Stimulated activated CD4-positive, alpha-beta T cell treated with anti-CD3 and anti-CD28 coated beads, Interleukin-15, amount 100 ng/mL, for 48 hours (primary cell): Measurements from ENCODE around the gene NKX3-2.

Experiments used
- DNase-seq, 2 donors: peaks; one replicate each; pipeline ENCODE4 v3.0.0-alpha.2; 2020; ENCODE audit warnings: low read depth in 2 of 2

NKX3-2 gene

DNA sequence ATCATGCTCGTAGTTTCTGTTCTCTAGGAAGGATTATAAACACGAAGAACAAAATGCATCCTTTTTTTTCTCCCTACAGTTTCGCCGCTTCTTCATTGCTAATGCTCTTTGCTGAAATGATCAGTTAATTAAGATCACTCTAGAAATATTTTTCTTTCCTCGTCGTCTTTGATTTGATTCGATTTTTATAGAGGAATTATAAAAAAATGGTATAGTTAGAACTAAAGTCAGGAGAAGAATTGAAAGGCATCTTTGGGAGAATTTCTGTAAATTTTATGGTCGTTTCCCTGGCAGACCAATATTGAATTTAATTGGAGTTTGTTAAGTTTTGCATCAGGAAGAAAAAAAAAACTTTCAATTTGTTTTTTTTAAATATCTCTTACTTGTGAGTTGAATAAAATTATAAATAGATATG lies 1.1 kb upstream of the NKX3-2 start:
- DNase-seq, result no peak

DNA sequence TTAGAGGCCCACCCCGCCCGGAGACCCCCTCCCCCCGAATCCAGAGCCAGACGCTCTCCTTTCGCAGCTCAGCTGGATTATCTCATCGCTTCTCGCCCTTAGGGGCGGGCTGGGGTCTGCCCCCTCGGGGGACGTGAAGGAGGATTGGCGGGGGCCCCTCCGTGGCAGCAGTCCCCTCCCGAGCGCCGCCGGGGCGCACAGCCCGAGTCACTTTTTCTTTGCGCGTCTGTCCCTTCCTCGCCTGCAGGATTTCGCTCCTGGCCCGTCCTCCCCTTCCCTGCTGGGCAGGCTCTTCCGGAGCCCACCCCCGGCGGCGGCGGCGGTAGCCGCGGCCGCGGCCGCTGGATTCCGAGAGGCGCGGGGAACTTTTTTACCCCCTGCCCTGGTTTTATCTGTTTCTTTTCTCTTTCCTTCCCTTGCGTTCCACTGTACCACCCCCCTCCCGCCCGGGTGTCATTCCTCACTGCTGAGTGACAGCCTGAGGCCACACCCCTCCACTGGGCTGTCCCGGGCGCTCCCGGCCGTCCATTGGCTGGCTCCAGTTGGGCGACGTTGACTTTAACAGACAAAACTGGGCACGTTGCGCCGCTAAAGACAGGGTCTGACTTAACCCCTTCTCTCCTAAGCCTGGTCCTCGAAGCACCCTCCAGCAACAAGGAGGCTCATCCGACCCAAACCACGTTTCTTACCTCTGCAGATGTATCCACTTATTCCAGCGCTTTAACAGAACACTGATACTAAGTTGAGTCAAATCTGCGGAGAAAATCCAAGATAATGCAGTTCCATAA lies 492 bp upstream of the NKX3-2 start:
- peak; percentile 30 to 41 for DNase-seq

DNA sequence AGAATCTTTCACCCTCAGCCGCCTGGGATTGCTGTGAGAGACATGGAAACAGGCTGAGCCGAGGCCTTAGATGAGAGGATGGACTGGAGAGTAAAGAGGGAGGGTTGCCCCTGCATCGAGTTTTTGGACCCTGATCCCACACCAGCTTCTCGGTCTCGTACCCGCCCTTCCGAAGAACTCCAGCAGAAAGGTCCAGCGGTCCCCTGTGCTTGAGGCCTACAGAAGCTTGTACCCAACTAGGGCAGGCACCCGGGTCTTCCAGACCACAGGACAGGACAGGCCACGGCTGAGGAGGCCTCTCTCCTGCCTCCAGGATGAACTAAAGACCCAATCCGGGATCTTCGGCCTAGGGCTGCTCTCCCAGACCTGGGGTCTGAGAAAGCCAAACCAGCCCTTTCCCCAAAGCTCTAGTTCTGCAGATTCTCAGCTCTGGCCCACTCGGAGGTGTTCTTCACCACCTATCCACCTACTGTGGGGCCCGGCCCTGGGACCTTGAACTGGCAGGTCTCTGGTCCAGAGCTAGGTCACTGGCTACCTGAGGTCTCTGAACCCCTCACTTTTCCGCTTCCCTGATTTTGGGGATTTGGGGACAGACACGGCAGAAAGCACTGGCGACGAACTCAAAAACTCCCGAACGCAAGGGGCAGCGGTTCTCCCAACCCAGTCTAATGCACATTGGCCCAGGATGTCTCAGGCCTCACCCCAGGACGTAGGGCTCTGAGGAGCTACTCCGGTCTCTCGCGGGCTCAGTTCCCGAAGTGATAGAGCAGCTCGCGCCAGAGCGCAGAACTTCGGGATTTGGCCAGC lies 1.1 kb downstream of the NKX3-2 start:
- DNase-seq, result no peak

DNA sequence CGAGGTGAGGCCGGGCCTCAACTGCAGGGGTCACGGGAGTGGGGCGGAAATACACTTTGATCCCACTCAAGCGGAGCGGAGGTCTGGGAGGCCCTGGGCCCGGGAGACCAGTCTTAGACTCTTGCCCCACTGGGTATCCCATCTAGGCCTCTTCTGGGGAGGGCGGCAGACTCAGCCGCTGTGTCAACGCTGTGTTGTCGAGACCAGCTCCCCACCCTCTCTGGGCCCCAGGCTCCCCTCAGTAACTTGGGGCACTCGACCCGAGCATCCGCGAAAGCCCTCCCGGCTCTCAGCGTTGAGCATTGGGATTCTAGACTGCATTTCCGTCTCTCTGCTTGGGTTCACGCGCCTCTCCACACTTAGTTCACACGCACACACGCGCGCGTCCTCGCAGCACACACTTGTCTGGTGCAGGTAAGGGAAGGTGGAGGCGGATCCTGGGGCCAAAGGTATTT lies 1.7 kb downstream of the NKX3-2 start:
- DNase-seq, result no peak

DNA sequence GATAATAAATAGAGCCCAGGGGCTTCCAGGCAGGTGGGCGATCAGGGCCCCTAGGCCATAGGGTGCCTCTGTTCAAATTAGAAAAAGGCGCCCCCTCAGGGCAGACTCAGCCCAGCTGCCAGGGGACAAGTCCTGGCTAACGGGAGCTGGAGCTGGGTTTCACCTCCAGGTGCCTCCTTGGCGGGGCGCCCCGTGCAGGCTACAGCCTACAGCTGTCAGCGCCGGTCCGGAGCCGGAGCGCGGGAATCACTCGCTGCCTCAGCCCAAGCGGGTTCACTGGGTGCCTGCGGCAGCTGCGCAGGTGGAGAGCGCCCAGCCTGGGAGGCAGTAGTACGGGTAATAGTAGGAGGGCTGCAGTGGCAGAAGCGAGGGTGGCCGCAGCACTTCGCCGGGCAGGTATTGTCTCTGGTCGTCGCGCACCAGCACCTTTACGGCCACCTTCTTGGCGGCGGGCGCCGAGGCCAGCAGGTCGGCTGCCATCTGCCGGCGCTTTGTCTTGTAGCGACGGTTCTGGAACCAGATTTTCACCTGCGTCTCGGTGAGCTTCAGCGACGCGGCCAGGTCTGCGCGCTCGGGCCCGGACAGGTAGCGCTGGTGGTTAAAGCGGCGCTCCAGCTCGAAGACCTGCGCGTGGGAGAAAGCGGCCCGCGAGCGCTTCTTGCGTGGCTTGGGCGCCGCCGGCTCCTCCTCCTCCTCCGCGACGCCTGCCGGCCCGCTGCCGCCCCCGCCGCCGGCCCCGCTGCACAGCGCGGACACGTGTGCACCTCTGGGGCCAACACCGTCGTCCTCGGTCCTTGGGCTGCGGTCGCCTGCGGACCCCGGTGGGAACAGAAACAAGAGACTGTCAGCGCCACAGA lies 2.4 kb downstream of the NKX3-2 start:
- DNase-seq, result no peak

DNA sequence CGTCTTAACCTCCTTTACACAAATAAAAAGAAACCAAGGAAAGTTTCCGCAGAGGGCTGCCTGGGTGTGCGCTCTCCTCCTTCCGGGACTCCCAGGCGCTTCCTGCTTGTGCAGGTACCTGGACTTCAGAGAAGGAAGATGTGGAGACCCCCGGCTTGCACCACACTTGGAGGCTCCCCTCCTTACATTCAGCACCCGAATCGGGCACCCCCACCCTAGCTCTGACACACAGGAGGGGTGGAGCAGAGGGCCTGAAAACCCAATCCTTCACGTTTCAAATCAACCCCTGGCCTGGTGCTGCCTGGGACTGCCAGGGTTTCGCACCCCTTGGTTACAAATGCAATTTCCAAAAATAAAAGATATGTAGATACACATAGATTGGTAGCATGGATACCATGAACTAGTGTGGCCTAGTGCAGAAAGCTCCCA lies 3.1 kb downstream of the NKX3-2 start:
- DNase-seq, result no peak

DNA sequence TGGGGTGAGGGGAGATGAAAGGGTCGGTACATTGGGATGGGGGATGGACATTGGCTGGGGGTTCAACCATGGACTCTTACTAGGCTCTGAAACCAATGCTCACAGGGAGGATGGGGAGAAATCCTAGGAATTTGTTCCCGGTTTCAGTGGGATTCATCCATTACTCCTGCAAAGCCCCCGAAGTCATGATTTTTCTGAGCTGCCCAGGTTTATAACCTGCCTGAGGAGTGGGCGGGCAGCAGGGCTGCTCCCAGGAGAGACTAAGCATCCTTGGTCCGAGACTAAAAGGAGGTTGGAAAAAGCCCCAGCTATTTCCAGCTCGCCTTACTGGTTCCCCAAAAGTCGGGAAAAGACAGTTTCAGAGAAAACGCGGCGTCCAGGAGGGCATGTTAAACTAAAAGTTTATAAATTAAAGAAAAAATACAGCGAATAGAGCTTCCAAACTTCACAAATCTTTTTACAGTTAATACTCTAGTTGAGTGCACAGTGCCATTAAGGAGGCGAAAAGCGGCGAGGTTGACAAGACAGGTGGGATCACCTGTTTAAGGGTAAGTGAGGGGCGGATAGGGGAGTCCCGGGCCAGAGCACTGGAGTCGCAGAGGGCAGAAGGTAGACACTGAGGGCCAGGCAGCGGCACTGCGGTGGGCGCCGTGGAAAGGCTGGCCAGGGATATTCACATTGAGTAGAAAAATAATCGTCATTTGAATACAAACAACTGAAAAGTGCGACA lies 3.7 kb downstream of the NKX3-2 start:
- DNase-seq, result no peak

DNA sequence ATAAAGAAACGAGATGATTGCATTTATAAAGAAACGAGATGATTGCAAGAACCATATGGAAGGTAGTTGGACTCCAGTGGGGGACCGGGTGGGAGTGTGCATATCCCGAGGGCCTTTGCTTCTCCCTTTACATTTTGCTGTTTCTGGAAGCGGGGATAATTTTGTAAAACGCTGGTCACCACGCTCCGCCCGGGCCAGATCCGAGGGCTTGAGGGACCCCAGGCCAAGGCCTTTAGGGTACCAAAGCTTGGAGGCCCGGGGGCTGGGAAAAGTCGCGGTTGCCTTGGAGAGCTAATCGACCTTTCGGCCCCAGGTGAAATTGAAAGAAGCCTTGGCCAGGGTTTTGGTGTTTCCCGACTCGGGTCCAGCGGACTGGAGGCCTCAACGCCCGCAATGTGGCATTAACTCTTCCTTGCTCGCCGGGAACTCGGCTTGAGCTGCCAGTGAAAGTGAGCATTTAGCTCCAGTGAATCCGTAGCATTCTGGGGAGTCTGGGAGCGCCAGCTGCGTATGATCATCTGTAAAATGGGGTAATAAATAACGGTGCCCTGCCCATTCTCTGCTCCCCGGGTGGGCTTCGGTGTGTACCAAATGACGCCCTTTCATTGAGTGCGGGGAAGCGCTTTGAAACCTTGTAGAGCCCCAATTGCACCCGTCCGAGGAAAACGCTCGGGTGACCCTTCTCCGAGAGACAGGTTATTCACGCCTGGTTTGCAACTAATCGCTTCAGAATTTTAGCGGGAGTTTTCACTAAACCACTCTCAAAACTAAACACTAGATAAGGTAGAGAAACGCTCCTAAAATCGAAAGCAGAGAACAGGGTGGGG lies 4.5 kb downstream of the NKX3-2 start:
- no peak for DNase-seq

DNA sequence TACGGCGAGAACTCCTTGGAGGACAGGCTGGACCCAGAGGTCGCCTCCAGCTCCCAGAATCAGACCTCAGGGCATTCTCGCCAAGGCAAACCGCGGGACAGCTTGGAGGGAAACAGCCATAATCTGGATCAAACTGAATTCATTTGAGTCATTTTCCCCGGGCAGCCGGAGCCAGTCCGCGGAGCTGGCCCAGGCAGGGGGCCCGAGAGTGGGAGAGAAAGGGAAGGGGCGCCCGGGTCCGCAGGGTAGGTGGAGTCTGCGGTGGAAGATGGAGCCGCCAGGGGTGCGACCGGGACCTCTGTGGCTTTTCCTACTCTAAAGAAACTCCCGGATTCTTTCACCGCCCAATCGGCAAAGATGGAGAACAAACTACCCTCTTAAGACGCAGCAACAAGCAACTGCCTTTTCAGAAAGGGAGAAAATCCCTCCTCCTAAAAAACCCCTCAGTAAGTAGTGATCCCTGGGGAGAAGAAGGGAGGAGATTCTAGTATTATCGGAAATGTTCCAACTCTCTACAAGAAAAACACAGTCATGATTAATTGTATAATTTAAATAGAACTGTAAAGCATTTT lies 5.2 kb downstream of the NKX3-2 start:
- DNase-seq, result no peak

DNA sequence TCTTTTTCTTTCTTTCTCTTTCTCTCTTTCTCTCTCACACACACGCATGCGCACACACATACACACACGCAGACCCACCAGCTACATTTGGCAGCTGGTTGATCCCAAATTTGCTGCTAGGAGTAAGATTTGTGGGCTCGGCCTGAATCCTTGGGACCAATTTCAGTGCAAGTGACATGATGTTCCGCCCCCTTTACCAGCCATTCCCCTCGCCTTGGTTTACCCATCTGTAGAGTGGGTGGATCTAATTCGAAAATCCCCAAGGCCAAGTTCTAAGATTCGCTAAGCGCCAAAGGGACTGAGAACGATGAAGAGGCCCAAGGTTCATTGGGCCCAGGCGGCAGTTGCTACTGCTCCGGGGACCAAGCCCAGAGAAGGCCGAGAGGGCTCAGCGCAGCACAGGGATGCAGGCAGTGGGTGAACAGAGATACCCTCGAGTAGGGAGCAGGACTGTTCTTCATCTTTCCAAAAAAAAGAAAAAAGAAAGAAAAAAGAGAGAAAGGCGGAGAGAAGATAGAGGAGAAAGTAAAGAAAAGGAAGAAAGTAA lies 5.8 kb downstream of the NKX3-2 start:
- no peak for DNase-seq

DNA sequence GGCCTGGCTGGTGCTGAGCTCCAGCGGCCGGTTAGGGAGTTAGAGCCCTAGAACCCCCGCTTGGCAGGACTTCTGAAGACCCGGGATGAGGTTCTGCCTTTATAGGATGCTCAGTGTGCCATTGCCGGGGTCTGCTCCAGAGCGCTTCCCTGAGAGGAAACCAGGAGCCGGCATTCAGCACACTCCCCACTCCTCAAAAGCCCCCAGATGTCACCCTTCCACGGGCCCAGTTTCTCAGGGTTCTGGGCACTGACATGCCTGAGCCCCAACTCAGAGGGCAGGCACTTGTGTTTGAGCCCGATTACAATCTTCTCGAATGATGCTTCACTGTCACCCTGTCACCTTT lies 6.5 kb downstream of the NKX3-2 start:
- no peak for DNase-seq

DNA sequence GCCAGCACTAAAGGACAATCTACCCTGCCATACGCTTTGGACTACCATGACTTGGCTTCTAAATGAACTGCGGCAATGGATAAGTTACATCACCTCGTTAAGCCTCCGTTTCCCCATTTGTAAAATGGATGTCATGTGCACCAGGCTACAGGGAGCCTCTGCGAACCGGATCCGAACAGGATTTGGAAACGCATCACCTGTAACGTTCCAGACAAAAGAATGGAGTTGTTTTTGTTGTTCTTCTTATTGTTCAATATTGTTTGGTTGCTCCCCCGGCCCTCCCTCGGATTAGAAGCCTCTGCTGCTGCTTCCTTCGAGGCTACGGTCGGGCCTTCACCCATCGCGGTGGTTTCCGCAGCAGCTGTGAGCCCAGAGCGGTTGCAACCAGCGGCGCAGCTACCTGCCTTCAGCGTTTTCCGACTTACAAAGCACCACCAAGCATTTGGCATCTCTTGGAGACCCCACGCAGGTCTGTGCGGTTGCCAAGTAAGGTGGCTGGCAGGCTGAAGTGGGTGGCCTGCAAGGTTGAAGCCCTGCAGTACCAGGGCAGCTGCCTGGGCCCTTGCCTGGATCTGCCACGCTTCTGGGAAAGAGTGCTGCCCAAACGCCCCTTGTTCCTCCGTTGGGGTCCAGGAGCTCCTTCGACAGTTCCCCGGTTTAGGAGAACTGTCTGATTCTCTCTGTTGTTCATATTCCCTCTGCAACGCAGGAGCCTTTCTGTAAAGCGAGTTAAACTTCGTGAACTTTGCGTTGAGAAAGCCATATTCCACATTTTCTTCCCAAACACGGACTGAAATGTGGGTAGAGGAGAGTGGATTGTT lies 7.1 kb downstream of the NKX3-2 start:
- DNase-seq, result no peak

DNA sequence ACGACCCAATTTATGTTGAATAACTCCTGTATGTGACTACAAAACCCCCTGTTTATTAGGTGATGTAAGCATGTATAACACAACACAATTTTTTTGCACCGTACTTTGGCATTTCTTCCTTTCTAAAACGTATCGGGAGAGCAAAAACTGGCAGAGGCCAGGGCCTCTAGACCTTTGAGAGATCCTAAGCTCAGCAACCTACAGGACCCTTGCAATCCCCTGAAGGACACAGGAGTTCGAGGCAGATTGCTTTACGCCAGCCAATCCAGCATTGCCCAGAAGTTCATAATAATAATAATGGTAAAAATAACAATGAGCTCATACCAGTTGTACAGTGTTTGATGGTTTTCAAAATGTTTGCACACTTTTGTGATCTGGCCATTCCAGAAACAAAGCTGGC lies 7.7 kb downstream of the NKX3-2 start:
- DNase-seq, result no peak

DNA sequence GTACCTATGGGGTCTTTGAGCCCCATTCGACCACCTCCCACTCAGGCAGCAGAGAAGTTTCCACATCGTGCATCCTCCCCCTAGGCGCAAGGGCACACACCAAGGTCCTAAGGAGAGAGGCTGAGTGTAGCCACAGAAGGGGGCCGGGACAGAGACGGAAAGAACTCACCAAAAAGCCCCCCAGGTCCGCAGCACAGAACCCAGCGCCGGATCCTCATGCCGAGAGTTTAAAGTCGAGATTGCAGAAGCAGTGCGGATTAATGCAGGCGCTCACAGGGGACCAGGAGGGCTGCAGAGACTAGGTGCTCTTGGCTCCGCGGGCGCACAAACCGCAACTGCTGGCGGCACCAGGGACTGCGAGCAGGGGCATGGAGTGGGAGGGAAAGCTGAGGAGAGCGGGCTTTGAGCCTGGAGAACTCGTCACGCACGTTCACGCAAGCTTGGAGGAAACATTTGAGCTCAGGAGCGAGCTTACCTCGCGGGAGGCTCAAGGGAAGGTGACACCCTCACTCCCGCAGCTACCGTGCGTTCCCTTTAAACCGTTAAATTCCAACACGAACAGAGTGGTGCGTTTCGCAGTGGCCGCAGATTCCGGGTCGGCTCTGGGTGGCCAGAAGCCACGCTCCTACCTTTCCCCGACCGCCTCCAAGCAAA lies 8.5 kb downstream of the NKX3-2 start:
- no peak for DNase-seq

DNA sequence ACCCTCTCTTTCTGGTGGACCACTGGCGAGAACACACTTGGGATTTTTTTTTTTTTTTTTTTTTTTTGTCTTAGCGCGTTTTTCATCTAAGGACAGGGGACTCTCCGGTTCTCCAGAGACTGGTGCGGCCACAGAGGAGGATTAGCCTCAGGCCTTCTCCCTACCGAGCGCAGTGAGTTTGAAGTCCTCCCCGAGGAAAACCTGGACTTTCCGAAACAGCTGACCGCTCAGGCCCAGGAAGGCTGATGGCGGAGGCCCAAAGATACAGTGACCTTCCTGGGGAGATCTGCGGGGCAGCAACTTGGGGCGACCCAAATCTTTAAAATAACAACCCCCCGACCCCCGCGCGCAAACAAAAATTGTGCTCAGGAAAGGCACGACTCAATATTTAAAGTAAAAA lies 9.2 kb downstream of the NKX3-2 start:
- no peak for DNase-seq

DNA sequence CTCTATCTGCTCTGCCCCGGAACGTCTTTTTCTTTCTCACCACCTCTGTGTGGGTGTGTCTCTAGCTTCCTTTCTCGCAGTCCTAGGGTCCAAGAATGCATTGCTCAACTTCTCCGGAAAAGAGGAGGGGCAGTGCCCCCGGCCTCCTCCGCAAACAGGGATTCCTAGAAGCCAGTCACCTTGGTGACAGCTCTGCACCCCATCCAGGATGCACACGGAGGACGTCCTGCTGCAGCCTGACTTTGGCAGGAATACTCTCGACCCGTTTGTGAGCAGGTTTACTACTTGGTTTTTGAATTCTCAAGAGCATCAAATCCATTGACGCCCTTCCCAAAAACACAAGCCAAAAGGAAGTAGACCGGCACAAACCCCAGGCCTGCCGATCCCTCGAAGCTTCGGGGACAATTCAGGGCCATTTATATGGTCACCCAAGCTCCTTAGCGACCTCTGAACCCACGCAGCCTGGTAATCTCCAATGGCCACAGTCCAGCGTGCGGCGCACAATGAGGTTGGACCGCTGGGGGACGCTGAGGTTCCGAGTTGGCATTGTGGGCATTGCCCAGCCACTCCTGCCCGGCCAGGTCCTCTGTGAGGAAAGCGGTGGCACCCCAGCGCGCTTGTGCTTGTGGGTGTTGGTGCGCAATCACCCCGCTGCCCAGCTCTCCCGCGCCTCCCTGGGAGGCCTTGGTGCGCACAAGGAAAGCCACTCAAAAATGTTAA lies 9.8 kb downstream of the NKX3-2 start:
- no peak for DNase-seq

DNA sequence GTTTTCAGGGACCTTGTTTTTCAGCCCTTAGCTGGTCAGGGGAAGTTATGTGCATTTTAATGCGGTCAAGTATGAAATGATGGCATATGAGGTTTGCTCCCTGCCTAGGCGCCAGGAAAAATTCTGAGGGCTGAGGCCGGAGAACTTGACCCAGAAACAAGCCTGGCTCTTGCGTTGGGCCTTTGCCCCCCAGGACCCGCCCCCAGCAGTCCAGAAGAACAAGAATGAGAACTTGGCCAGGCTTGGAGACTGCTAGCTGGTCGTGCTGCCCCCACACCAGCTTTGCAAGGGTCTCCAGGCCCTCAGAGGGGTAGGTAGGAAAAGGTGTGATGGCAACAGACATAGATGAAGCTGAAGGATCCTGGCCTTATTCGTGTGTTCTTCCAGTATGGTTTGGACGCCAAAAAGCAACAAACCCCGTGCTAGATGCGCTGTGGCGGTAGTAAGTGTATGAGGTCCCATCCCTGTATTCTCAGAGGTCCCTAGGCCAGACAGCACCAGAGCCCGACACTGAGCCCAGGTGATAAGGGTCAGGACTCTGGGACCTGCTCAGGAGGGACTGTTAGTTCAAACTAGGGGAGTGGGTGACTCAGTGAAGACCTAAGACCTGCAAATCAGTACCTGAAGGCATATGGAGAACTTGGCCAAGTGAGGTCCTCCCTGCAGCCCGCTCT lies 10.5 kb downstream of the NKX3-2 start:
- no peak for DNase-seq
